Inflammatory macrophage treated with lipopolysaccharide for 4 hours (primary cell): ENCODE measurements around the gene USP3.
"Not testable (repeated sequence)": the region's sequence is repeated elsewhere in the genome, so short reads cannot be mapped to it uniquely, and the experiment has no call there.

Source experiments
- DNase-seq: peaks from one replicate; pipeline ENCODE4 v3.0.0-alpha.2; 2020

The USP3 gene

DNA sequence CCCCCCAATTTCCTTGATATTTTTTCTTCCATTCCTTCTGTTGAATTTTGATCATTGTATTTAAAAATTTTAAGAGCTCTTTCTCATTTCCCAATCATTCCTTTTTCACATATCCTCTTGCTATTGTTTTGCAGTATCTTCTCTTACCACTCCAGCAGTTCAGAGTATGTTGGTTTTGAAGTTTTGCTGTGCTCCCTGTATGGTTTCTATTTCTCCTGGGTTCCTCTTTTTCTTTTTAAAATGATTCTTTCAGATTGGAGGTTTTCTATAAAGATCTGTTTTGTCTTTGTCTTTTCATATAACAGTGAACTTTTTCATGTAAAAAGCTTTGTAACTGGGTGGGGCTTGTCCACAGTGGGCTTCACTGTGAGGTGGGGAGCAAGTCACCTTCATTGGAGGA is 12.8 kb downstream of the USP3 start:
- peak; percentile 29 for DNase-seq

DNA sequence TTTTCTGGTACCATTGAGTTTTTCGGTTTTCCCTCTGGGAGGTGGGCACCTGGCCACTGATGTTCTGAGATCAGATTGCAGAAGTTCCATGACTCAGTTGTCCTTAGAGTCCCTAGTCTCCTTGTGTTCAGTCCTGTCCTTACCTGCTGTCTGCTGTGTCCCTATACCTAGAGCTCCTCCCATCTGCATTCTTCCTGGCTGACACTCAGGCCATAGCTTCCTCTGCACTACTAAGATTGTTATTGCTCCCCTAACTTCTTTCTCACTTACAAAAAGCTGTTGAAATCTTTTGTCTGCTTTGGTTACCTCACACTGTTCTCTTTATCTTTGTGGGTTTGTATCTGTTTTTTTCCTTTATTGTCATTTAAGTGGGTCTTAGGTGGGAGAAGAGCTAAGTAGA is 13.2 kb downstream of the USP3 start:
- no peak for DNase-seq

DNA sequence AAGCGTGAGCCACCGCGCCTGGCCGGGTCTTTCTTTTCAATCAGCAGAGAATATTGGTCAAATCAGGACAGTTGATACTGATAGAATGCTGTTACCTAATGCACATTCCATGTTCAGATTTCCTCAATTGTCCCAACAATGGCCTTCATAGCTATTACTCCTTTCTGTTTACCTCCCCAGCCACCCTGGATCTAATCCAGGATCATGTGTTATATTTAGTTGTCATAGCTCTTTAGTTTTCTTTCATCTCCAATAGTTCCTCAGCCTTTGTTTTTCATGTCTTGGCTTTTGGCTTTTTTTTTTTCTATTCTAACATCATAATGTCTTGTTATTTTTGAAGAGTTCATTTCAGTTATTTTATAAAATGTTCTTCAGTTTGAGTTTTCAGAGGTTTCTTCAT is 14.6 kb downstream of the USP3 start:
- no peak for DNase-seq

DNA sequence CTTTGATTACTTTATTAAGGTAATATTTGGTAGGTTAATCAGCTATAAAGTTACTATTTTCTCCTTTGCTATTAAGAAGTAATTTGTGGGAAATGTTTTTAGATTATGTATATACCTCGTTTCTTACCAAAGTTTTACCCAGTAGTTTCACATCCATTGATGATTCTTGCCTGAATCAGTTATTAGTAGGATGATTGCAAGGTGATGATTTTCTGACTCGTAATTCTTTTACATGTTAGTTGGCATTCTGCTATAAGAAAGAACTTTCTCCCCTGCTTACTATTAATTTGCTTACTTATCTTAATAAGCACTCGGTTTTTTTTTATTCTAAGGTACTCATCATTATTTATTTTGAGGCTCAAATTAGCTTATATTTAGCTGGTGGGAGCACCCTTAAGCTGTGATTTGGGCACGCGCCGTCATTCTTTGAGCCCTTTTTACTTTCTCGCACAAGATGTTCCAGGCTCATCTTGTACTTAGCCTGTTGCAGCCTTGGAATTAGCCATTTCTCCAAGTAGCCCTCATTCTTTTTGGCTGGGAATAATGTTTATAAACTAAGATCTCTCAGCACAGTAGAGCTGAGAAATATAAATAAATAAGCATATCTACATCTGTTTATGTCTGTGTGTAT is 15.3 kb downstream of the USP3 start:
- no peak for DNase-seq

DNA sequence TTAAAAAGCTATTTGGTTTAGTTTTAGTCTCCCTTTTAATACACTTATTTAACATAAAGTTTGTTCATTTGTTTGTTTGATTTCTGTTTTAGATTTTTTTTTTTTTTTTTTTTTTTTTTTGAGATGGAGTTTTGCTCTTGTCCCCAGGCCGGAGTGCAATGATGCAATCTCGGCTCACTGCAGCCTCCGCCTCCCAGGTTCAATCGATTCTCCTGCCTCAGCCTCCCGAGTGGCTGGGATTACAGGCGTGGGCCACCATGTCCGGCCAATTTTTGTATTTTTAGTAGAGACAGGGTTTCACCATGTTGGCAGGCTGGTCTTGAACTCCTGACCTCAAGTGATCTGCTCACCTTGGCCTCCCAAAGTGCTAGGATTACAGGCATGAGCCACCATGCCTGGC is 16.1 kb downstream of the USP3 start:
- not testable (repeated sequence) for DNase-seq

DNA sequence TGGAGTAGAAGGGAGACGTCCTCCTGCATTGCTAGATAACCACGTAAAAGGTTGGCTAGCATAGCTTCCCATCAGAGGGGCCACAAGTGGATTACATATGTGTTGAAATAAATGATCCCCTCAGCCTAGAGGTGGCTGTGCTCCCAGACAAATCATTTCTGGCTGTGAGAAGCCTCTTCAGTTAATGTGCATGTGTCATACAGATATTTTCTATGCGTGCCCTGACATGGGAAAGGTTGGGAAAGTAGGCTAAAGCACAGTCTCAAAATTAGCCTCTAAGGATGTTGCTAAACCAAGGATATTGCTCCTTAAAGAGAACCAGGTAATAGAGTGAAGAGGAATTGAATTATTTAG is 17.8 kb downstream of the USP3 start:
- no peak for DNase-seq

DNA sequence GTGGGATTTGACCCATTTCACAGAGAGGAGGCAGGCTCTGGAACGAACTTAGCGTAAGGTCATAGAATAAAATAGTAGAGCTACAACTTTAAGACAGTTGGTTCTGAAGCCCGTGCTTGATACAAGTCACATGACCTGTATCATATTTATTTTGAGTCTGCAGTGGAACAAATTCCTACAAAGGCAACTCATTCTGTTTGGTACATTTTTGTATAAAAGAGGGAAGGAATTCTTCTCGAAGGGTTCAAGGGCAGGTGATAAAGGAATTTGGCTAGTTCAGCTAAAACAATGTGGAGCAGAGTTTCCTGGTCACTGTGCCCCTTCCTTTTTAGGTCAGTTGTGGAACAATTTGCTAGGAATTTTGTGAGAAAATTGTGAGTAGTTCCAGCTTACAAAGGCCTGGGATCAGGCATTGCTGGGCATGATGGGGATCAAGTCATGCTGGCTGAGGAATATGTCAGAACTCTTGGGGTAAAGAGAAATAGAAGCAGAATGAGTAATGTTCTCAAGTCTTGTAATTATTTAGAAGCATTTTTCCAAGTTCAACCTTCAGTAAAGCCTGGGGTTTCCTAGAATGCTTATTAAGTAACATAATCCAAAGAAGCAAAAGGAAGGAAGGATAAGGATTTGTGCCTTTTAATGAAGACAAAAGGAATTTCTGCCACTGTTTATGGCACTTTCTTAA is 19.1 kb downstream of the USP3 start:
- no peak for DNase-seq

DNA sequence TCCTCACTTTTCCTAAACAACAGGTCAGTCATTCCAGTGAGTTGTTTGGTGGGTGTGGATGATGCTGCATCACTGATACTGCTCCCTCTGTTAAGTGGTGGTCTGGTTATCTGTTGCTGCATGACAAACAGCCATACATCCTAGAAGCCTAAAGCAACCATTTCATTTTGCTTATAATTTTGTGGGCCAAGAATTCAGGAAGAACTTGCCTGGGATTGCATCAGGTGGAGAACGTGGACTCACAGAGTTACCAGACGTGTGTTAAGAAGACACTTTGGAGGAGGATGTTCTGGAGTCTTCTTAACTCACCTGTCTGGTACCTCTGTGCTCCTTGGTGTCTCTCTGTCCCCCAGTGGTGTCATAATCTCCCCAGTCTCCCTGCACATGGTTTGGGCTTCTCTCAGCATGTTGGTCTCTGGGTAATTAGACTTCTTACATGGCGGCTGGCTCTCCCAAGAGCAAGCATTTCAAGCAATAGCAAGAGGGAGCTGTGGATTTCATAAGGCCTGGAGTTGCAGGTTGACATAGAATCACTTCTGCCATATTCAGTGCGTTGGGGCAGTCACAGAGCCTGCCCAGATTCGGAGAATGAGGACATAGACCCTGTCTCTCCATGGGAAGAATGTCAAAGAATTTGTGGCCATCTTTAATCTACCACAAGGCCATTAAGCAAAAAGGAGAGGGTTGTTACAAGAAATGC is 20.1 kb downstream of the USP3 start:
- DNase-seq, result no peak

DNA sequence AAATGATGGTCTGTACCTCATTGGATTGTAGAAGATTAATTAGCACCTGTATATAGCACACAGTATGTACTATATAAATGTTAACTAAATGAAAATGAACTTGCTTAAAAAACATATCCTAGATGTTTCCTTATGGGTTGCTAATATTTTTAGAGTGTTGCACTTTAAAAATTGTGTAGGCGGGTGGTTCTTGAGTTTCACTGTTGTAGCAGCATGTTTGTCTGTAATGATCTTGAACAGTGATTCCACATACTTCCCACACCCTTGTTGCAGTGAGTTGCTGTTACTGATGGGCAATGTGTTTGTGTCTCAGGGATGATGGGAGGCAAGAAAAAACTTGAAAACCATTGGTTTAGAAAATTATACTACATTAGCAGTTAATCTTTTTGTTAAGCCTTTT is 22.0 kb downstream of the USP3 start:
- peak; percentile 63 for DNase-seq

DNA sequence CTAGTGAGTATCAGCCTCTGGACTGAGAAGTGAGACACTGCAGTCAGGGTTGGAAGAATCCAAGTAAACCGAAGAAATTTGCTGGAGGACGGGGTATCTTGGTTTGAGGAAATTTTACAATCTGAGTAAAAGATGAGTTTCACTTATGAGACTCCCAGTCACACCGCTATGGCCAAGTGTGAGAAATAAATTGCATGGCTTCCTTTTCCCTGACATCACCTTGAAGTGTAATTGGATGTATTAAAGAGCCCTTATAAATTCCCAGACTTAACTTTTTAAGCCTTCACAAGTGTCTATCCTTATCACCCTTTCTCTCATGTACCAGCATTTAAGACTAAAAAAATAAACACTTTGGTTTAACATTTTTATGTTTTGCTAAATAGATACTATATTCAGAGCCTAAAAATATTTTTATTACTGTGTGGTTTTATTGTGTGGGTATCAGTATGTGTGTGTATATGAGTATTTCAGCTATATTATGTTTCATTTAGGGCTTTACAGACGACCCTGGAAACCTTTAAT is 23.8 kb downstream of the USP3 start:
- DNase-seq, result no peak

DNA sequence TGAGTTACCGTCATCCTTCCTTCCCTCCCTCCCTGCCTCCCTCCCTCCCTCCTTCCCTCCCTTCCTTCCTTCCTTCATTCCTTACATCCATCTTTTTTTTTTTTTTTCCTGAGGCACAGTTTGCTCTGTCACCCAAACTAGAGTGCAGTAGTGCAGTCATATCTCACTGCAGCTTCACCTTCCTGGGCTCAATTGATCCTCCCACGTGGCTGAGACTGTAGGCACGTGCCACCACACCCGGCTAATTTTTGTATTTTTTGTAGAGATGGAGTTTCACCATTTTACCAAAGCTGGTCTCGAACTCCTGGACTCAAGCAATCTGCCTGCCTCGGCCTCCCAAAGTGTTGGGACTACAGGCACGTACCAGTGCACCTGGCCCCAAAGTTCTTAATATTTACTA is 25.8 kb downstream of the USP3 start:
- DNase-seq, result no peak

DNA sequence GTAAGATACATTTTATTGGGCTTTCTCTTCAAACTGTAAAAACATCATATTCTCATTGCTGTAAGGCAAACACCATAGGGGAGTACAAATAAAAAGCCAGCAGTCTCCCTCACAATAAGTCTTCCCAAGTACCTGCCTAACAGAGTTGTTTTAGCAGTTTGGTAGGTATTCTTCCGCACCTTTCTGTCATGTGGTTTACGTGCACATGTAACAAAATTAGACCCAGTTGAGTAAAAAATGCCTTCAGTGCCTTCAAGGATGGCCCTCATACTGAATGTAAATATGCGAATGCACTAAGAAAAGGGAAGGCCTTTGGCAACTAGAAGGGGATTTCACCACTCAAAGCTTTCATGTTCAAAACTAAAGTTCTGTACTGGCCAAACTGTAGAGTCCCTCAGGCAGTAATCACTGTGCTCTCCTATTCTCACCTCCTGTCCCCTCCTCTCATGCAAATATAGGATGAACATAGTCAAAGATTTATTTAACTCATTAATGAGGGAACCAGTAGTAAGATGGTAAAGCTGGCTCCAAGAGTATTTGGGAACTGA is 26.4 kb downstream of the USP3 start:
- peak; percentile 45 for DNase-seq

DNA sequence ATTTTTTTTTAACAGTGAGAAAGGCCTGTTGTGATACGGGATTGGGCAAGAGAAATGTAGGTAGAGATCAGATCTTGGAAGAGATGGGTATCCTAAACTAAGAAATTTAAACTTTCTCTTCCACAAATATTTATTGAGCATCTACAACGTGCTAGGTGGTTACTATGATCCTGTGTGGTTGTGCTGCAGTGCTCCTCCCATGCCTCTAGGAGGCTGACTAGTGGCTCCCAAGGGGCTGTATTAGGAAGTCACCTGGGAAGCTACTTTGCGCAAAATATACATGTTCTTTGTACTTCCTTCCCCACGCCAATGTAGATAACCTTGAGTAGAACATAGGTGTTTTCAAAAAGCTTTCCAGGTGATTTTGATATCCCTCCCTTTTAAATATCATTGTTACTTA is 27.2 kb downstream of the USP3 start:
- no peak for DNase-seq

DNA sequence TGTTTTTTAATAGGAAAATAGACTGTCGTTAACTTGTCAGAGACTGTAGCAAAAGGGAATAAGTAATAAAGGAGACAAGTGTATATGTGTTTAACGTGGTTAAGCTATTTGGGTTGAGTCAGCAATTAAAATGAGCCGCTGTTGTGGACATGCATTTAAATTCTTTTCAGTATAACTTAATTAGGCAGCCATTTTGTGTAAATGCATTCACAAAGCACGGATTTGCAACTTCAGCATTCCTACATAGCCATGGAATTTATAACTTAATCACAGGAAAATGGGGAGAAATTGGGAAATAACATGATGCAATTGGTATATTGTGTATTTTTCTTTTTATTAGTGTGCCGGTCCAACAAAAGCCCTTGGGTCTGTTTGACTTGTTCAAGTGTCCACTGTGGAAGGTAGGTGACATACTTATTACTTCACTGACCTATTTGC is 27.9 kb downstream of the USP3 start:
- no peak for DNase-seq

DNA sequence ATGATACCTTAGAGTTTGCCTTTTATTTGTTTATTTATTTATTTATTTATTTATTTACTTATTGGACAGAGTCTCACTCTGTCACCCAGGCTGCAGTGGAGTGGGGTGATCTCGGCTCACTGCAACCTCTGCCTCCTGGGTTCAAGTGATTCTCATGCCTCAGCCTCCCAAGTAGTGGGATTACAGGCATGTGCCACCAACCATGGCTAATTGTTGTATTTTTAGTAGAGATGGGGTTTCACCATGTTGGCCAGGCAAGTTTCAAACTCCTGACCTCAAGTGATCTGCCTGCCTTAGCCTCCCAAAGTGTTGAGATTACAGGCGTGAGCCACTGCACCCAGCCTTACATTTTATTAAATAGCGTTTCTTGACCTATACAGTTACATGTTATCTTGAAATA is 30.5 kb downstream of the USP3 start:
- not testable (repeated sequence) for DNase-seq

DNA sequence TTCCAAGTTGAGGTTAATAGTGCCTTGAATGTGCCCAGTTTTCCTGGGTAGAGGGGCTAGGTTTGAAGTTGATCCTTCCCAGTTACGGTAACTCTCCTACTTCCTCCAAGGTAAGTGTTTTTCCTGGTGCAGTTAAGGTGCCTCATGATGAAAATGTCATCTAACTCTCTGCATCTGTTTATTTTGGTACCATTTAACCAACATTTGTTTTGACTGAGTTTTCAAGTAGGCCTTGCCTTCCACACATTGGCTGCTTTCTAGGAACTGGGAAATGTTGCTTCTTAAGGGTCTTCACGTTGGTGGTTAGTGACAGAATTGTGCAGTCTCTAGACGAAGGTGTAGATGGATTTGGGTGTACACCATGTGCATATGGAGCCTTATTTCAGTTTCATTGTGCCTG is 31.3 kb downstream of the USP3 start:
- no peak for DNase-seq

DNA sequence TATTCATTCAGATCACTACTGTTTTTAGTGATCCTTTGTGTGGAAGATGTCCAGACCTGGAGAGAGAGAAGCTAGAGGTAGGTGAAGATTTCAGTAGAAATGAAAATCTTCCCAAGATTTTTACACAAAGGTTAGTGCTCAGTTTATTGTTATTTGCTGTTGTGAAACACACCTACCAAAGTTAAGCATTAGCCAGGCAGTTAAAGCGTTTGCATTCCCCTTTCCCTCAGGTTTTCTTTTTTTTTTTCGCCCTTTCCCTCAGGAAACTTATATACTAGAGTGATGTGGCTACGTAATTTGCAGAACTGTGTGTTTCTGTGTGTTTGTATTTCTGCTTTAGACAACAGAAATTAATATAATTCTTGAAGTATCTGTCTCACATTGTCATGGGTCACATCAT is 34.5 kb downstream of the USP3 start:
- DNase-seq, result no peak

DNA sequence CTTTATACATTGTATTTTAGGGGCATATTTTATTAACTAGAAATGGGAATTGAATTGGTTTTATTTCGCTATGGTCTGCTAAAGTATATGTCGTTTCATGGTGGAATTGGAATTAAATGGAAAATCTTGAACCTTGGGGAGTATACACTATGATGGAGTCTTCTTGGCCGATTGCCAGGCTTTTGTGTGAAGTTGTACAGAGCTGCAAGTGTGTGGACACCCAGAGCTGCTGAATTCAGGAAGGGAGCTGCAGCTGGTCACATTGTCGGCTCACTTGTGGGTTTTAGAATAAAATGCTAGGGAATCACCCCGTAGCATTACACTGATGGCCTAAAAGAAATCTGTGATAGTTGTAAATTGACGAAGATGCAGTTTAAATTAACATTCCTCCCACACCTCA is 35.1 kb downstream of the USP3 start:
- DNase-seq, result peak; percentile 59

DNA sequence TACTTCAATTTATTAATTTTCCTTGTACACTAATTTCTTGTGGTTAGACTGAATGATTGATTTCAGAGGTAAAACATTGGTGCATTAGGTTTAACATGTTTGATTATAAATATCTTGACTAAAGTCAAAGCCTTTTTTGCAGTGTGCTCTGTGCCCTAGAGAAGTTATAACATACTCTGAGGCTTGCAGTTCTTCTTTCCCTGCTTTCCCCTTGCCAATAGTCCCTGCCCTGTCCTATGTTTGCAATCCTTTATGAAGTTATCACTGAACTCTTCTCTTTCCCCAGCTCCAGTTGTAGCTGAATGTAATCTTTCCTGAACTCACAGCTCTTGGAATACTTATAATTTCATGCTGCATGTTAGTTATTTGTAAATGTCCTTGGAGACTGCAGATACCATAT is 35.6 kb downstream of the USP3 start:
- DNase-seq, result no peak

DNA sequence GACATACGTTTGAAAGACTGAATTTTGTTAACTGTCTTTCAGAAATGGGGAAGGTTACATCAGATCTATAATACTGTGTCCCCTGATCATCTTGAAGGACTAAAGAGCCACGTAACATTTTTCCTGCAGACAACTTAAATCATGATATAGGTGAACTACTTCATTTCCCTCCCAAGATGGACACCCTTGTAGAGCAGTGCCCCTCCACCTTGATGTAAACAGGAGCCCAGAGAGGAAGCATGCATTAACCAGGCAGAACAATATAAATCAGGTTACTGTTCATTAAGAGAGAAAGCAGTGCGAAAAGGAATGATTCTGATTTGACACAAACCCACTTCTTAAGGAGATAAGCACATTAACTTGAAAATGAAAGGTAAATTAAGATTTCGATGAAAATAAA is 36.1 kb downstream of the USP3 start:
- no peak for DNase-seq

DNA sequence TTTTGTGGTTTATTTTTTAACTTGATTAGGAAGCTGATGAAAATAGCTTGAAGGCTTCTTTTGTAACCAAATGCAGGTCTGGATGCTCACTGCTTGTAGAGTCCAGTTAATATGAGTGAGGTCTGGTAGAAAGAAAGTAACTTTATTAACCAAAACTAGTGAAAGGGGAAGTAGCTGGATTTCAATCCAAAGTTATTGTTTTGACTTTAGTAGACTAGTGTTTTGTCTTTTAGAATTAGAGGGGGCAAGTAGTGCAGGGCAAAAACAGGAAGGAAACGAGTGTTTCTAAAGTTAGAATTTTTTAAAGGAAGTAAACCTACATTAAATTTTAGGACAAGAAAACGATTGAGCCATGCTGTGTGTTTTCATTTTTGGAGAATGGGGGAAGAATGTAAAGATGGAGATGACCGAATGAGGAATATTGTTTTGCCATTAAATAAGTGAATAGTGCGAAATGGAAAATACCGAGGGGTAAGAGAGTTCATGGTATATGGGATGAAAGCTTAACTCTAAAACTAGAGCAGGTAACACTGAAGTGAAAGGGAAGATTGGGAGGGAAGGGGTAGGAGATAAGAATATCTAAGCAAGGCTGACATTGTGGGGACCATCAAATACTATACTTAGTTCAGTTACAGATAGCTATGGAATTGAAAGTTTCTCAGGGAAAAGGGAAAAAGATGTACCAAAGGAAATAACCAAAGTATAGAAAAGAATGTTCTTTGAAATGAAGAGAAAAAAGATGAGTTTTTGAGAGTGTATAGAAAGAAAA is 40.0 kb downstream of the USP3 start:
- DNase-seq, result peak; percentile 77

DNA sequence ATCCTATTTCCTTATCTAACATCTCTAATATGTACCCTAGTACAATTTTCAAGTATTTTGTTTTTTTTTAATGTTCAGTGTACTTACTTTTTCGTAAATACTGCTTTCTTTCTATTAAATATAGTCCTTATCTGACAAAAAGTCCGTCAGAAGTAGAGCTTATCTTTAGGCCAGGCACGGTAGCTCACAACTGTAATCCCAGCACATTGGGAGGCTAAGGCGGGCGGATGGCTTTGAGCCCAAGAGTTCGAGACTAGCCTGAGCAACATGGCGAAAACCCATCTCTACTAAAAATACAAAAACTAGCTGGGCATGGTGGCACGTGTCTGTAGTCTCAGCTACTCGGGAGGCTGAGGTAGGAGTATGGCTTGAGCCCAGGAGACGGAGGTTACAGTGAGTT is 41.1 kb downstream of the USP3 start:
- DNase-seq, result no peak

DNA sequence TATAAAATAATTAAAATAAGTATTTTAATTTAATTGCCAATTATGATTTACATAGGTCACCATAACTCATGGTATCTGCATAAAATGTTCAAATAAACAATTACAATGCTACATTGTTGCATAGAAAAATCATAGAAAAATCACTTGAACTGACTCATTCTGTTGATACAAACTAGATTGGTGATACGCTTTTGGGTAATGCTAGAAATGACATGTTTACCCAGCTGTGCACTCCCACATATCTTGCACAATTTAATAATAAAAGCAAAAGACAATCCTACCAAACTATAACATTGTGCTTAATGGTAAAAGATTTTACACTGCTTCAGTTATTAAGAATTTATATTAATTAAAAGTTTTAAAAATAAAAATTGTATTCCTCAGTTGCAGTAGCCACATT is 47.0 kb downstream of the USP3 start:
- DNase-seq, result peak; percentile 70
